Kidney (tissue), 14 donors: ENCODE results near the gene BAIAP2L2. TPM values are rescaled to one million over a fixed set of nuclear protein-coding genes. Genes with fewer than 3 reads are reported as not detected.

Experiments used
- DNase-seq, 5 donors: peaks; one replicate each; pipeline ENCODE4 v3.0.0-alpha.2; 2013 to 2020
- FAIRE-seq: peaks from 2 replicates; lab custom pipeline; 2012; peaks lifted over from hg19 to GRCh38; lab: Jason Lieb, UNC
- H3K27ac ChIP-seq, 2 donors: one replicate each; pipeline ENCODE4 v1.7.0; 2013; ENCODE audit warnings: low read depth in 2 of 2, low read length in 2 of 2, inconsistent platforms in 1 of 2
- H3K27me3 ChIP-seq: one replicate; pipeline ENCODE4 v1.7.1; 2013; ENCODE audit warnings: low read length, inconsistent platforms; ENCODE audit not compliant: control insufficient read depth, insufficient read depth
- H3K36me3 ChIP-seq, 3 donors: one replicate each; pipeline versions ENCODE4 v1.7.0 to v1.7.1; 2013; ENCODE audit warnings: low read length in 3 of 3, control low read depth in 1 of 3, inconsistent platforms in 1 of 3; ENCODE audit not compliant: insufficient read depth in 3 of 3, control insufficient read depth in 2 of 3
- H3K4me1 ChIP-seq, 3 donors: one replicate each; pipeline versions ENCODE4 v1.7.0 to v1.7.1; 2013; ENCODE audit warnings: low read length in 3 of 3, inconsistent platforms in 1 of 3, low read depth in 1 of 3; ENCODE audit not compliant: control insufficient read depth in 2 of 3, insufficient read depth in 2 of 3
- H3K4me3 ChIP-seq, 3 donors: one replicate each; pipeline versions ENCODE4 v1.7.0 to v1.8.1; 2013; ENCODE audit warnings: low read length in 3 of 3, control low read depth in 1 of 3, inconsistent platforms in 1 of 3
- H3K9ac ChIP-seq, 3 donors: one replicate each; pipeline versions ENCODE4 v1.7.0 to v1.7.1; 2013; ENCODE audit warnings: low read length in 3 of 3, control low read depth in 1 of 3, inconsistent platforms in 1 of 3
- H3K9me3 ChIP-seq, 3 donors: one replicate each; pipeline versions ENCODE4 v1.7.0 to v1.7.1; 2013; ENCODE audit warnings: low read length in 3 of 3, control low read depth in 1 of 3, inconsistent platforms in 1 of 3; ENCODE audit not compliant: control insufficient read depth in 2 of 3, insufficient read depth in 1 of 3
- CTCF ChIP-seq: IDR thresholded peaks from 3 replicates; pipeline ENCODE4 v1.5.1; 2012; ENCODE audit warnings: mild to moderate bottlenecking, moderate library complexity, borderline replicate concordance; ENCODE audit not compliant: insufficient read depth; ENCODE audit errors: extremely low read depth
- intact Hi-C: fragments of 100-400 bp; cut with DNase I; formaldehyde crosslinking; loops from one replicate; pipeline ENCODE4 v1.11.1; 2022
- polyA plus RNA-seq: library from polyadenylated mRNA; stranded (reverse); fragments of 350-450 nt; fragmentation: Illumina TruSeq; extraction: RNeasy Lipid Tissue Mini Kit (QIAGEN cat#74804); gene quantifications from one replicate; pipeline ENCODE4 v1.2.3, GENCODE V29; 2014; ENCODE audit warnings: low read depth, low replicate concordance; ENCODE audit not compliant: insufficient read depth
- total RNA-seq: library from RNA; stranded (reverse); fragmentation: NEBNext Ultra II Directional; extraction: Animal tissue kit (Norgen Biotek cat#: 25700); gene quantifications from one replicate; pipeline ENCODE4 v1.2.1, GENCODE V29; 2021
- donor health status: control.
- donor health status: control.
- donor health status: control.
- donor health status: control.
- donor health status: control.
- donor health status: DM: yes; HTN: yes; CAD: no.
- donor health status: Normal renal cell carcinoma (clear cell type).

BAIAP2L2 gene
- total and polyA plus RNA-seq, 2 donors from 2014 or later: 9.7 to 27.8 TPM

GRCh38 chr22:38111925-38112355 lies 1.5 kb upstream of the BAIAP2L2 start:
- no peaks in the 10 kb centered on the region for H3K36me3 ChIP-seq
- intact Hi-C loops: no loop called here
- H3K27me3 ChIP-seq: no peaks in the 10 kb centered on the region
- no peak overlapping the region for H3K4me3 ChIP-seq
- H3K4me1 ChIP-seq: peaks cover 0 to 13% (median 8%) of the 10 kb centered on the region in 3 donors
- no peak for TF ChIP-seq CTCF
- H3K27ac ChIP-seq: peak overlapping the region in 1 of 2 donors; percentile 82
- DNase-seq (peak in 2 of 5 donors; percentile 55 to 67), FAIRE-seq (no peak)
- H3K9me3 ChIP-seq: no peaks in the 10 kb centered on the region
- H3K9ac ChIP-seq: no peak overlapping the region

DNA sequence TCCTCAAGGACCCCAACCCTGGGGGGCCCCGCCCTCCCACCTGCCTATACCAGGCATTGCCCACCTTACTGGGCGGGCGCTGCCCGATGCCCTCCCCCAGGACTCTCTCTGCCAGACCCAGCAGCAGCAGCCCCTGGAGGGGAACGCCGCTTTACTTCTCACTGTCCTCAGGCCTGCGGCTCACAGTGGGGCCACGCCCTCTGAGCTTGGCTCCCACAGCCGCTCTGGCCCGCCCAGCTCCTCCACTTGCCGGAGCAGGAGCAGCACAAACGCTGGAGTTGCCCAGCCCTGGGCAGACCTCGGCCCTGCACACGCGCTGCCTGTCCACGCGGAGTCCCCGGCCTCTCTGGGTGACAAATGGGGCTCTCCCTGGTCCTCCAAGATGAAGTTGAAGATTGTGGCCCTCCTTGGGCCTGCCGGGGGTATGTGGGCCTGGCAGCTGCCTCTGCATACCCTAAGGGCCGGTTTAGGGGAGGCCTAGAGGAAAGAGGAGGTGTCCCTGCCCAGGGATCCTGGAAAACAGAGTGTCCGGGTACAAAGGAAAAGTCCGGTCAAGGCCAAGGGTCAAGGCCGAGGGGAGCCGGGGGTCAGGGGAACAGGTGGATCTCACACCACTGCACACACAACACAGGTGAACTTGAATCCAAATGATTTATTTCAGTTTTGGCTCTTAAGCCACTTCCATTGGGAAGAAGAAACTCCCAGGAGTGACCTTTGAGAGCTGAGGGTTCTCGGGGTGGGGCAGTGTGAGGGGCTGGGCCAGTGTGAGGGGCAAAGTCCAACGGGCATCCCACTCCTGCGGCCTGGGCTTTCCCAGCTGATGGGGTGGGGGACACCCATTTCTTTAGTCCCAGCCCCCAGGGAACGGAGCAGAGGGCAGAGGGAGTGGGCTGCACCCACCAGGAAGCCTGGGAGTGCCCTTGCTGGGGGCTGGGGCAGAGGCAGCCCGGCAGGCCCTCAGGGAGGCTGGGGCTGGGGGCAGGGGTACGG lies 674 bp upstream of the BAIAP2L2 start:
- FAIRE-seq: no peak

DNA sequence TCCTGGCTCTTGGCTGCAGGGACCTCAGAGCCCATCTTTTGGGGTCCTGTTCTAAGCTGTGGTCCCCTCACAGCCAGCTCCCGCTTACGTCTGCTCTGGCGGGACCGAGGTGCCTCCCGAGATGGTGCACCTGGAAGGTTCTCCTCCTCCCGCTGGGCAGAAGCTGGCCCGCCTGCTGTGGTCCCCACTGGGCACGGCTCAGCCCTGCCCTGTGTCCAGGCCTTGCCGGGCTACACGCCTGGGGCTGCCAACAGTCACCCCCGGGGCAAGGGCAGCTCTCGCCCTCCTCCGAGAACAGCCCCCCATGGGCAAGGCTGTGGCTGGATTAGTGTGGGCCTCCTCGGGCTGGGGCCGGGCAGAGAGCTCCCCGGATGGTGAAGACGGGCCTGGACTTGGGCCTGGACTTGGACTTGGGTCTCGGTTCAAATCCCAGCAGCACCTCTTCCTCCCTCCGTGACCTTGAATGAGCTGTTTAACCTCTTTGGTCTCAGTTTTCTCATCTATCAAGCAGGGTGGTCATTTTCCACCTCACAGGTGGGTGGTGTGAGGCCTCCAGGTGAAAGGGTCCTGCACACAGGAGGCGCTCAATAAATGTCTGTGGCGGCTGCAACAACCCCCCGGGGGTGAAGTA lies 998 bp downstream of the BAIAP2L2 start:
- FAIRE-seq (no peak), DNase-seq (peak; percentile 57 to 80 (median 75))
- TF ChIP-seq CTCF: no peak
- Histone ChIP-seq H3K9me3 (no peaks in the 10 kb centered on the region), H3K4me1 (peaks cover 0 to 11% (median 8%) of the 10 kb centered on the region in 3 donors), H3K9ac (no peak overlapping the region), H3K27ac (no peak overlapping the region), H3K36me3 (no peaks in the 10 kb centered on the region), H3K27me3 (no peaks in the 10 kb centered on the region), H3K4me3 (peak overlapping the region in 1 of 3 donors; percentile 64)
- intact Hi-C loops: no loop called here

More for the DNA sequence above, 674 bp upstream of the BAIAP2L2 start:
- H3K9me3 ChIP-seq: no peaks in the 10 kb centered on the region
- peak overlapping the region; percentile 59 to 82 for H3K27ac ChIP-seq
- no peak for TF ChIP-seq CTCF
- peak overlapping the region in 1 of 3 donors; percentile 30 for H3K4me3 ChIP-seq
- peak overlapping the region in 1 of 3 donors; percentile 37 for H3K9ac ChIP-seq
- no peaks in the 10 kb centered on the region for H3K36me3 ChIP-seq
- H3K4me1 ChIP-seq: peaks cover 0 to 13% (median 8%) of the 10 kb centered on the region in 3 donors
- intact Hi-C loops: no loop called here
- peak in 4 of 5 donors; percentile 55 to 77 (median 73) for DNase-seq
- H3K27me3 ChIP-seq: no peaks in the 10 kb centered on the region
